GM19023 (cell line): ENCODE results near the gene SMIM26.
"Not testable (repeated sequence)": the region's sequence is repeated elsewhere in the genome, so short reads cannot be mapped to it uniquely, and the experiment has no call there.

Source experiments
- ATAC-seq: cut with Tn5 transposase; IDR thresholded peaks from one replicate; pipeline ENCODE4 v1.9.1; 2021; ENCODE audit warnings: mild to moderate bottlenecking, moderate library complexity; ENCODE audit not compliant: unreplicated experiment

The SMIM26 gene, protein sequence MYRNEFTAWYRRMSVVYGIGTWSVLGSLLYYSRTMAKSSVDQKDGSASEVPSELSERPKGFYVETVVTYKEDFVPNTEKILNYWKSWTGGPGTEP

DNA sequence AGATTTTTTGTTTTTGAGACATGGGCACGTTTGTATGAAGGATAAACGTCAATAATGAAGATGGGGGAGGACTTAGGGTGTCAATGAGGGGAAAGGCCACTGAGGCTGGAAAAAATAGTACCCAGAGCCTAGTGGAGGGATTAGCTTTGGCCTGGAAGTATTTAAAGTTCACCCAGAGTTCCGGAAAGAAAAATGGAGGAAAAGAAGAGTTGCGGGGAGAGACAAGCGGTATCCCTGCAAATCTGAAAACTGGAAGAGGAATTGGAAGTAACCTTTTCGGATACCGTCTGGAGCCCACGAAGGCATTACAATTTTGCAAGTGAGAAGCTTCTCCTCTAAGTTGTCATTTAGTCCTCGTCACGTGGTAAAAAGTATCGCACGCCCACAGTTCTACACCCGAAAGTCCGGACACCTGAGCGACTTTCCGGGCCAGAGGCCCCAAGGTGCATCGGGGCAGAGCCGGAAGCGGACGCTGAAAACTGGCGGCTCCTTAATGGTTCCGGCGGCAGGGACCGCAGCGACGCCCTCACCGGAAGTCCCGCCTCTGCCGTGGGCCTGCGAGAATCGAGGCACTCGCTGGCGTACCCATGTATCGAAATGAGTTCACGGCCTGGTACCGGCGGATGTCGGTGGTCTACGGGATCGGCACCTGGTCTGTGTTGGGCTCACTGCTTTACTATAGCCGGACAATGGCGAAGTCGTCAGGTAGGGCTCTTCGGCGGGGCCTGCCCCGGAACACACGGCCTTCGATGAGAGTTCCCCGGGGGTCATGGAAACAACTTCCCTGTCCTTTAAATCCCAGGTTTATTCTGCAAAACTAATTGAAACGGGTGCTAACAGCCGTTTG is at the start of gene SMIM26:
SMIM26 (plus strand) TSS at position 541 of the 847 bp plus-strand sequence; CDS start at position 588, 47 bp downstream.
- ATAC-seq: peak; percentile 99

DNA sequence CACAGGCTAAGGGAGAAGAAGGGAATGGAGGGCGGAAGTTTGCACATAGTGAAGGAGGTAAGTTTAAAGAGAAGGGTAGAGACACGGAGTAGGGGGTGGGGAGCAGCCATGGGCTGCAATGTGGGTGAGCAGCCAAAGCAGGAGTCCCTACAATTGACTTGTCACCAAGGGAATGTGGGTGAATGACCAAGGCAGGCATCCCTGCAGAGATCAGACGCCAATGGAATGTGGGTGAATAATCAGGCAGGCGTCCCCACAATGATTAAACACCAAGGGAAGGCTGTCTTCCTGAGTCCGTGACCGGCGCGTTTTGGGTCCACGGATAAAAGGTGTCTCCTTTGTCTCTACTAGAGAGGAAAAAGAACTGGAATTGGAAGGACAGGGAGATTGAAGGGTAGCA is 45.2 kb upstream of the SMIM26 start:
- ATAC-seq: not testable (repeated sequence)

DNA sequence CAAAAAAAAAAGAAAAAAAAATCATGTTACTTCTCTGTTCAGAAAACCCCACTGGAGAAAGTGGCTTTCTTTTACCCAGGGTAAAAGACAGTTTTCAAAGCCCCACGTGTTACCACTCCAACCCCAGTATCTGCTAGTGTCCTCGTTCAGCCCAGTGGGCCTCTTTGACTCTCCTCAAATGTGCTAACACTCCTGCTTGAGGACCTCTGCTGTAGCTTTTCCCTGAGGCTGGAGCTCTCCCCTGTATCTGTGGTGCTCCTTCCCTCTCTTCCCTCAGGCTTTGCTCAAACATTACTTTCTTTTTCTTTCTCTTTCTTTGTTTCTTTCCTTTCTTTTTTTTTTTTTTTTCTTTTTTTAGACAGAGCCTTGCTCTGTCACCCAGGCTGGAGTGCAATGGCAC is 44.2 kb upstream of the SMIM26 start:
- no peak for ATAC-seq

DNA sequence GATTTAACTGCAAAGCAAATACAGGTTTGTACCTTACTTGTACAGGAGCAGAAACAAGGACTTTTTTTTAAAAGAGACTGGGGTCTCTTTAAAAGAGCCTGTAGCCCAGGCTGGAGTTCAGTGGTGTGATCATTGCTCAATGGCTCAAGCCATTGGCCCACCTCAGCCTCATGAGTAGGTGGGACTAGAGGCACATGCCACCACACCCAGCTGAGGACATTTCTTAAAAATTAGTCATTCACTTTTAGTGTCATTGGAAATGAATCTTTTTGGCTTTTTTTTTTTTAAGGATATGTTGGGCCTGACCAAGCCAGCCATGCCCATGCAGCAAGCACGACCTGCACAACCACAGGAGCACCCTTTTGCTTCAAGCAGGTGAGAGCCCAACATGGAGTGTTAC is 42.6 kb upstream of the SMIM26 start:
- no peak for ATAC-seq

DNA sequence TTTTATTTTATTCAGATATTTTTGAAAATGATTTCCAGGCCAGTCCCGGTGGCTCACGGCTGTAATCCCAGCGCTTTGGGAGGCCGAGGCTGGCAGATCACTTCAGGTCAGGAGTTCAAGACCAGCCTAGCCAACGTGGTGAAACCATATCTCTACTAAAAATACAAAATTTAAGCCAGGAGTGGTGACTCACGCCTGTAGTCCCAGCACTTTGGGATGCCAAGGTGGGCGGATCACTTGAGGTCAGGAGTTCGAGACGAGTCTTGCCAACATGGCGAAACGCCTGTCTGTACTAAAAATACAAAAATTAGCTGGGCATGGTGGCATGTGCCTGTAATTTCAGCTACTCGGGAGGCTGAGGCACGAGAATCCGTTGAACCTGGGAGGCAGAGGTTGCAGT is 40.5 kb upstream of the SMIM26 start:
- not testable (repeated sequence) for ATAC-seq

DNA sequence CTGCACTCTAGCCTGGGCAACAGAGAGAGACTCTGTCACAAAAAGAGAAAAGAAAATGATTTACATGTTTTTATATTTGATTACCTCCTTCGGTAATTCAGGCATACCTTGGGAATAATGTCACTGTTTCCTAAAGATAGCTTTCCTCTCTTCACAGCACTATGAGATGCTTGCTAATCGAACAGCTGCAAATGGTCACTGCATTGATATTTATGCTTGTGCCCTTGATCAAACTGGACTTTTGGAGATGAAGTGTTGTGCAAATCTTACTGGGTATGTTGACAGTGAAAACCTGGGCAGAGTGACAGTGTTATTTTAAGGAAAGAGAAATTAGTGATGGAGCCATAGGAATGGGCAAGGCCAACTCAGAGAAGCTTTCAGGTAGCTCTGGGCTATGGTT is 39.9 kb upstream of the SMIM26 start:
- no peak for ATAC-seq

DNA sequence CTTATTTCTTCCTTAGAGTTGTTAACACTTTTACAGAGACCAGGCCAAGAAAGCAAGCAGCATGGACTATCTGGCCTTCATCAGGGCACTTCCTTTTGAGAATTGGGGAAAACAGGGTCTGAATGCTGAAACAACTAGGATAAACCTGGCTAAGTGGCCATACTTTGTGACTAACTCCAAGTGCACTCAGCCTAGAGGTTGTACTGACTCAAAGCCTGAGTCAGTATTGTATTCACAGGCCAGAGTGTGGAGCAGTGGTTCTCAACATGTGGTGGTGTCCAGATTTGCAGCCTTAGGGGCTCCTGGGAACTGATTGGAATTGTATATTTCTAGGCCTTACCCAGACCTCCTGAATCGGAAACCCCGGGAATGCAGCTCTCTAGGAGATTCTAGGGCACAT is 39.4 kb upstream of the SMIM26 start:
- no peak for ATAC-seq

DNA sequence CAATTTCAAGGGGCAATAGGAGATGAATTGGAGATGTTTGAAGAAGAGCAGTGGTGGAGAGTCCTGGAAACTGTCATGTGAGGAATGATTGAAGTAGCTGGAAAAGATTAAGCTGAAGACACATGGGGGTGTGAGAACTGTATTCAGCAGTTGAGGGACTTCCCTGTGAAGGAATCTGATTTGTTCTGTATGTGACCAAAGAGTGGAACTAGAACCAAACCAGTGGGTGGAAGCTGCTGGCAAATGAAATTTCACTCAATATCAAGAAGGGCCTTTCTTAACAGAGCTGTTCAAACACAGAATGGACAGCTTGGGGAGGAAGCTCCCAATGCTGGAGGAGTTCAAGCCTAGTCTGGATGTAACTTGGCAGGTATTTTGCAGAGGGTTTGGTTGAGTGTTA is 38.2 kb upstream of the SMIM26 start:
- ATAC-seq: no peak

DNA sequence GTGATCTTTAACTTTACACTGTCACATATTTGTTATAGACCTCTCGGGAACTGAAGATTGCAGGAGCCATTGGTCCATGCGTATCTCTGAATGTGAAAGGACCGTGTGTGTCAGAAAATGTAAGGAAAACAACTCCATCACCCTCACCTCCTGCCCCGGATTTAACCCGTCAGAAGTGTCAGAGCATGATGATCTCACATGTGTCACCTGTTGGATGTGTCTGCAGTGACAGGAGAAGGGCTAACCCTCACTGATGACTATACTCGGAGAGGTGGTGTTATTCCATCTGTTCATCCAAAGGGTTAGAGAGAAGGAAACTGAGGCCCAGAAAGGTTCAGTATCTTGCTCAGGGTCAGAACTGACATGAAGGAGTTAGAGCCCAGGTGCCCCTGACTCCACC is 34.6 kb upstream of the SMIM26 start:
- ATAC-seq: no peak

DNA sequence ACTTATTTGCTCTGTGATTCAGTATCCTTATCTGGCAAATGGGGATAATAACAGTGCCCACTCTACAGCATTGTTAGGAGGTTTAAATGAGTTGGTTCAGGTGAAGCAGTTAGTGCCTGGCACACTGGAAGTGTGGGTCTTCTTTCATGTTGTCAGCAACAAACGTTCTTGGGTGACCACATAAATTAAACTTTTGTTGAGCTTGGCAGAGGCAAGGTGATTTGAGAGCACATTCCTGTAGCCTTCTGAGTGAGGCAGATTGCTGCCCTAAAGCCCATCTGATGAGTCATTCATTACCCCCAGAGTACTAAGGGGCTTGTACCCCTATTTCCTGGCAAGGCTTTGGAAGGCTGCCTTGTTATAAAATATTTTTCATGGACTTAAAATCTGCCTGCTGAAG is 33.7 kb upstream of the SMIM26 start:
- ATAC-seq: no peak

DNA sequence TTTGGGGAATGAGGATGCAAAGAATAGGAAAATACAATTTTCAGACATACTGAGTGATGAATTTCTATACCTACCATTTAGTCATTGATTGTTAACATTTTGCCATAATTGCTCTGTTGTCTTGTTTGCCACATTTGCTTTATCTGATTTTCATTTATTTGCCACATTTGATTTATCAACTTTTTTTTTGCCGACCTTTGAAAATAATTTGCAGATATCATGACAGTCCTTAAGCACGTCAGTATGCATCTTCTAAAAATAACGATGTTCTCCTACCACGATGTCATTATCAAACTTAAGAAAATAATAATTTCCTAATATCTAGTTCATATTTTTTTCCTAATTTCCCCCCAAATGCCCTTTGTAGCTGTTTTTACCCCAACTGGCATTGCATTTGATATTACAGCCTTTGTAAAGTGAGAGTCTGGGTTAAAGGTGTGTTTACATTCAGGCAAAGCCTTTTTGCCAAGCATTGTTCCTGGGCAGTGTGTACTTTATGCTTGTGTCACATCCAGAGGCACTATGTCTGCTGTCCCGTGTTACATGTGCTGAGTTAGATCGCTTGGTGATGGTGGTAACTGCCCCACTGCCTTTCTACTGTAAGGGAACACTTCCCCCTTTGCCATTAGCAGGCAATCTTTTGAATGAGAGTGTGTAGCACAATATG is 33.1 kb upstream of the SMIM26 start:
- ATAC-seq: no peak

DNA sequence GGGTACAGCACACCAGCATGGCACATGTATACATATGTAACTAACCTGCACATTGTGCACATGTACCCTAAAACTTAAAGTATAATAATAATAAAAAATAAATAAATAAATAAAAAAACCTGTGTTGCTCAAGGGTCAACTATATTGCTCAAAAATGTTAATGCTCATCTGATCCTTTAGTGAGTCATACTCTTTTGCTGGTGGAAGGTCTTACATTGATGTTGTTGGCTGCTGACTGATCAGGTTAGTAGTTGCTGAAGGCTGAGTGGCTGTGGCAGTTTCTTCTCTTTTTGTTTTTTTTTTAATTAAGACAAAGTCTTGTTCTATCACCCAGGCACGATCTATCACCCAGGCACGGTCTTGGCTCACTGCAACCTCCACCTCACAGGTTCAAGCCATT is 29.6 kb upstream of the SMIM26 start:
- ATAC-seq: no peak

DNA sequence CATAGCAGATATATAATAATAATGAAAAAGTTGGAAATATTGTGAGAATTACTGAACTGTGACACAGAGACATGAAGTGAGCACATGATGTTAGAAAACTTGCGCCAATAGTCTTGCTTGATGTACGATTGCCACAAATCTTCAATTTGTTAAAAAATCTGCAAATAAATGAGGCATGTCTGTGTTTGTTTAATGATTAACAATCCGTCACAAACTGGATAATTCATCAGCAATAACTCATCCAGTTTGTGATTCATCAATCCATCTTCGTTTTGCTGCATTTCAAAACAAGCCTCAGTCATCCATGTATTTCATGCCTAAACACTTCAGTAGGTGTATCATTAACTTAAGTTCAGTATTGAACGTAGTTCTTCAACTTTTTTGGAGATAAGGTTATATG is 25.5 kb upstream of the SMIM26 start:
- no peak for ATAC-seq

DNA sequence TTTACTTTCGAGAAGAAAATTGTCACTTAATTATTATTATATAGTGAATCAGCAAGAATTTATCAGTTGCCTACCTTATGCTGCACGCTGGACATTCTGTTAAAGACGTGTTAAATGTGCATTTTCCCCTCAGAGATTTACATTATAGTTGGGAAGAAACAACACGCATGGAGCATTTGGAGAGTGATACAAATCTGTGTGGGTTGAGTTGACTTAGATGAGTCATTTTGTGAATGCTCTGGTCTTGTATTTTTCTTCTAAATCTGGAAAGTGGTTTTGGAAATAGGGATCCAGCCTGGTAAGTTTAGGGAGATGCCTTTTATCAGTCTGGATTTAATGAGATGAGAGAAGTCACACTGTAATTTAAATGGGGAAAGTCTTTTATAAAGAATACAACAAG is 24.0 kb upstream of the SMIM26 start:
- no peak for ATAC-seq

DNA sequence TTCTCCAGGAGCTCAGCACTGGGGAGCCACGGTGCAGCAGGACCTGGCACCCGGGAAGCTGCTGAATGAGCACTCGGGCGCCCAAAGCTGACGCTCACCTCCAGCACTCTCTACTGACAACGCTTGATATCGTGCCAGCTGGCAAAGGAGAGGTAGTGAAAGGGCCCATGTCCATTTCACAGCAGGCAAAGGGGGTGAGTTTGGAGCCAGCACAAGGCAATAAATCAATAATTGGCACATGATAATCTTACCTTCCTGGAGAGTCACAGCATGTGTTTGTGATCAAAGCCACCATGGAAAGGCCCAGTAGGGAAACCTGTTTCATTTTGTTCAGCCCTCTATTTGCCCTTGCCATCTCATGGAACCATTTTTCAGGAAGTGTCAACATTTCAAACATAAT is 23.3 kb upstream of the SMIM26 start:
- ATAC-seq: no peak

DNA sequence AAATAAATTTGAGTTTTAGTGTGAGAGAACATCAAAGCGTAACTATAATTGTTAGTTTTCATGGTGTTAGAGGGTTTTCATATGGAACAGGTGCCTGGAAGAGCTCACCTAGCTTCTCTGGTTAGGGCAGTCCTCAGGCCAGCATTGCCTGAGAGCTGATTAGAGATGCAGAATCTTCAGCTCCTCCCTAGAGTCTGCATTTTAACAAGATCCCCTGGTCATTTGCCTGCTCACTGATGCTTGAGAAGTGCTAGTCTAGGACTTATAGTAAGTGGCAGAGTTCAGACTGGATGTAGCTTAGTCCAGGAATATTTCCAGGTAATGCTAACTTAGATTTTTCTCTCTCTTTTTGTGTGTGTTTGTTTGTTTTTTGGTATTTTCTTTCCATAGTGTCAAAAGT is 21.7 kb upstream of the SMIM26 start:
- ATAC-seq: no peak

DNA sequence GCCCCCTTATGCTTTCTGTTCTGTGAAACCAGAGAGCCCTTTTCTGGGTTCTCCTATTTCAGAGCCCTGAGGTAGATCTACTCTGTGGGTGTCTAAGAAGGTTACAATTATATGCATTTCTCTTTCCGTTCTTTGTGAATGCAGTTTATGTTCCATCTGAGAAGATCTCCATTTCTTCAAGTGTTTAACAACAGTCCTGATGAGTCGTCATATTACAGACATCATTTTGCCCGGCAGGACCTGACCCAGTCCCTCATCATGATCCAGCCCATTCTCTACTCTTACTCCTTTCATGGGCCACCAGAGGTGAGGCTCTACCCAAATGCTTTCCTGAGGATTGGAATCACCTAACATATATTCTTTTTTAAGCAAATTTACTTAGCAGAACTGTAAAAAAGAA is 18.8 kb upstream of the SMIM26 start:
- no peak for ATAC-seq

DNA sequence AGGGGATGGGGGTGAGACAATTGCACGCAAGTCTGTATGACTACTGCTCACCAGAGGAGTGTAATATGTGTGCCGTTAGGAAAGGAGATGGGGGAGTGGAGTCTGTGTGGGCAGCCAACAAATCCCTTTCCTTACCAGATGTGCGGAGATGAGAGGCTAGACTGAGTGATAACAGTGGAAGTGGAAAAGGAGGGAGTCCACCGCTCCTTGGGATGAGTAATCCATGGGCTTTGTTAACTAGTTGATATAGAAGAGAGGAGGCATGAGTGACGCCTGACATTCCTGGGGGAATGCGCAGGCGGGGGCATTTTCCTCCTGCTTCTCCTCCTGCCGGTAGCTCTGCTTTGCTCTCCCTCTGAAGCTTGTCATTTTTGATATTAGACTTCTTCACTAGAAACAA is 13.5 kb upstream of the SMIM26 start:
- ATAC-seq: no peak

DNA sequence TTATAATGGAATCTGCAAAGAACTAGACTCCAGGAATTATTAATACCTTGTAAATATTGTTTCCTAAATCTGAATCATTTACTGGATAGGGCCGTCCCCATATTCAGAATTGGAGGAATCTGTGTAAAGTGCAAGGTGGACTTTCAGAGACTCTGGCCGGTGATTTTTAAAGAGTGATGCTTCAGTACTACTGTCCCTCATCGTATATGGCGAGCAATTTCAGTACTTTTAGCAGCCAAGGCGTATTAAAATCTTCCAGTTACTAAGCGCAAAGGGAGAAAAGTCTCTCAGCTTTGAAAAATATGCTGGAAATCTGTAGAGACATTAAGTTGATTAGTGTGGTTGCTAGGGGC is 483 bp downstream of the SMIM26 start:
- ATAC-seq: peak; percentile 21

DNA sequence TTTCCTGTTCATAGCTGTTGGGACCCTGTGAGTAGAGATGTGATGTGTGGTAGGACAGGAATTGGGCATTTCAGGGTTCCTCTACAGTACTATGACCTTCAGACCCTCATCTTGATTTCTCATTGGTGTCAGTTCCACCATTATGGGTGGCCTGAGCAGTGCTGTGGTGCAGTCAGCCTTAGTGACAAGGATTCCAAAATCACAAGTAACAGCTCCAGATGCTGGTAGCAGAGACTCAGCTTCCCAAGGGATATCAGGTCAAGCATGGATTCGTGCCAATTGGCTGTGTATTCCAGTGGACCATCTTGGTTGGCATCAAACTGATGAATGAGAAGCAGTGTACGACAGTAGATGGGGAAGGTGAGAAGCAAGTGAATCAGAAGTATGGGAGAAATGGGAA is 3.8 kb downstream of the SMIM26 start:
- ATAC-seq: no peak

DNA sequence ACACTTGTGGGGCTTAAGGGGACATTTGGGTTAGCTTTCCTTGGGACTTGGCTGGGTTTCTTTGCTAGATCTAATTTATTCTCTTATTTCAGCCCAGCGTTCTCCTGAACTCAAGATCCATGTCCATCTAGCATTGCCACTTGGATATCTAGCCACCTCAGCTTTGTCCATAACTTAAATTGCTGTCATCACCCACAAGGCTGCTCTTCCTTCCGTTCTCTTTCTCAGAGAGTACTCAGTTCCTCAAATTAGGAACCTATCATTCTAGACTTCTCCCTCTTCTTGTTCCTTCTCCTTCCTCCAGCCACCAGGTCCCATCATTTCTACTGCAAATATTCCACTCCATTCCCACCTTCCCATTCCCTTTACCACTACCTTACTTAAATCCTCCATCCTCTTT is 4.3 kb downstream of the SMIM26 start:
- ATAC-seq: no peak

DNA sequence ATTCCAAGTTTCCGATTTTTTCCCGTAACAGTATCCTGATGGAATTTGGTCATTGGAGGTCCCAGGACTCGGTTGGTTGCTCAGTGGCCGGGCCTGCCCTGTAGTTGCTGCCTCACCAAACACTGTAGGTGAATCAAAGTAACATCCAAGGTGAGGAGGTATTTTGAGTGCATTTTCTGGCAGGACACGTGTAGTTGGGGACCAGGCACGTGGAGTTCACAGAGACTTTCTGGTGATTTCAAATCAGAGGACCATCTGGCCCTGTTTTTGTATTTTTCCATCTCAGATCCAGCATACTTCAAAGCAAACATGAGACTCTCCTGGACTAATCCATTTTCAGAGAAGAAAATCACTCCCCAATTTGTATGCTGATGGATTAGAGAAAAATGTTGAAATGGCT is 10.7 kb downstream of the SMIM26 start:
- ATAC-seq: no peak
